HG03521 (cell line): Measurements from ENCODE around the gene MTMR4.
"Not testable (repeated sequence)": the region's sequence is repeated elsewhere in the genome, so short reads cannot be mapped to it uniquely, and the experiment has no call there.

Experiments used
- ATAC-seq: cut with Tn5 transposase; IDR thresholded peaks from one replicate; pipeline ENCODE4 v1.9.1; 2021; ENCODE audit warnings: mild to moderate bottlenecking, moderate library complexity; ENCODE audit not compliant: unreplicated experiment

Gene MTMR4

DNA sequence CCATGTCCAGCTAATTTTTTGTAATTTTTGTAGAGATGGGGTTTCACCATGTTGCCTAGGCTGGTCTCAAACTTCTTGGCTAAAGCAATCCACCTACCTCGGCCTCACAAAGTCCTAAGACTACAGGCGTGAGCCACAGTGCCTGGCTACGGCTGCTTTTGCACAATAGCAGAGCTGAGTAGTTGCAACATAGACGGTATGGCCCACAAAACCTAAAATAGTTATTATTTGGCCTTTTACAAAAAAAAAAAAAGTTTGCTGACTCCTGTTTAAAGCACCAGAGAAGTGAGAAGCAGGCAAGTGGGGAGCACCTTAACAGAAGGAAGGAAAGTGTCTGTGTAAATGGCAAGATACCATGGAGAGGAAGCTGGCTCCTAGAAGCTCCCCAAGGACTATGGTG lies 20.9 kb downstream of the MTMR4 start:
- ATAC-seq = no peak

DNA sequence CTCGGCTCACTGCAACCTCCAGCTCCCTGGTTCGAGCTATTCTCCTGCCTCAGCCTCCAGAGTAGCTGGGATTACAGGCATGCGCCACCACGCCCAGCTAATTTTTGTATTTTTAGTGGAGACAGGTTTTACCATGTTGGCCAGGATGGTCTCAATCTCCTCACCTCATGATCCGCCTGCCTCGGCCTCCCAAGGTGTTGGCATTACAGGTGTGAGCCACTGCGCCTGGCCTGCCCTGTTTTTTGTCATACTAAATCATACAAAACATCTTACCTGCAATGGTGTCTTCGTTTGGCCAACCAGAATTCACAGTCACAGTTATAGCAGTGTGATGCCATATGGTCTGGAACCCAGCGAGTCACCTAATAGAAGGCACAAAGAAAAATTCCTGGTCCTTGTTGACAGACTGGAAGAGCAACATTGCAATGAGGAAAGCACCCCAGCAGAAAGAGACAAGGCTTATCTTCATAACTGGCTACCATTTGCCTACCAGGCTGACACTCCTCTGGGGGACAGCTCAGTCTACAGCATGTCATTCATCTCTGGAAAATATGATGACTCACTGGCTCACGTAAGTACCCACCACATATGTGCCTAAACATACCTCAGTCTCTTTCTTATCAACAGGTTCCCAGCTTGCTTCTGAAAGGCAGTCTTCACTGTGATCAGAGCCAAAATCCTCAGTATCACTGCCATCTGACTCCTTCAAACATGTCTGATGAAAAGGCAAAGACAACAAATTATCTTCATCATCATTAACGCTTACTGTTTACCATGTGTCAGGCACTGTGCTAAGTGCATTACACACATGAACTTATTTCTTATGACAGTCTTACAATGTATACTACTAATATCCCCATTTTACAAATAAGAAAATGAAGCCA lies 22.0 kb downstream of the MTMR4 start:
- no peak for ATAC-seq

DNA sequence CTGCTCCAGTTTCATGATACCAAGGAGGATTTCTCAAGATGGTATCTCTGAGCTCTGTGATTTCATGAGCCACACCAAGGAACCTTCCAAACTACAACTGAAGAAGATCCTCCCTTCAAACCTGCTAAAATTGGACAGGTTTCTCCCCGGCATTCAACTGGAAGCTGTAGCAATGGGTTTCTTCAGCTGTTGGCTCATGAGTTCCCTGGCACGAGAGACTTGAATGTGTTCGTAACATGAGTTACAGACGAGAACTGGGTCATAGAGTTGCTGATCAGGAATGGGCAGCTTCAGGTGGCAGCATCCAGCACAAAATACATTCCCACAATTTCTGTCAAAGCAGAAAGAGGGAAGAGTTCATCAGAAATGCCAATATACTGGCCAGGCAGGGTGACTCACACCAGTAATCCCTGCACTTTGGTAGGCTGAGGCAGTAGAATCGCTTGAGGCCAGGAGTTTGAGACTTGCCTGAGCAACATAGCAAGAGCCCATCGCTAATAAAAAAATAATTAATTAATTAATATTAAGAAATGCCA lies 22.9 kb downstream of the MTMR4 start:
- ATAC-seq = no peak

DNA sequence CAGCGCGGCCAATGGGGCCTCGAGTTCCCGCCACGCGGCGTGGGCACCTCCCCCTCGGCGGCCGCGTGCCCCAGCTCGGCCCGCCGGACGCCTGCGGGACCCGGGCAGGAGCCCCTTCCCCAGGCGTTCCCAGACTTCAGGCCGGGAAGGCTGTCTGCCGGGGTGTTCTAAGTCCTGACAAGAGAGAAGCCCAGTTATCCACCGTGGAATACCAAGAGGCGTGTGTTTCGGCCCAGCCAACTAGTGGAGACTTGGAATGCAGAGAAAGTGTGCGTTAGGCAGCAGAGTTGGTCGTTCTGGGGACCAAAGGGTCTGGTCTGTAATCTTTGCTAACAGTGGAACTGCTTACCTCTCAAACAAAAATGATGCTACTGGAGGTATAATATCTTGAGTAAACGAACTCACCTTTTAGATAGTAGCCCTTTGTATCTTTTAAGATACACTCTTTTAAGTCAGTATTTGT lies 26.0 kb downstream of the MTMR4 start:
- no peak for ATAC-seq

DNA sequence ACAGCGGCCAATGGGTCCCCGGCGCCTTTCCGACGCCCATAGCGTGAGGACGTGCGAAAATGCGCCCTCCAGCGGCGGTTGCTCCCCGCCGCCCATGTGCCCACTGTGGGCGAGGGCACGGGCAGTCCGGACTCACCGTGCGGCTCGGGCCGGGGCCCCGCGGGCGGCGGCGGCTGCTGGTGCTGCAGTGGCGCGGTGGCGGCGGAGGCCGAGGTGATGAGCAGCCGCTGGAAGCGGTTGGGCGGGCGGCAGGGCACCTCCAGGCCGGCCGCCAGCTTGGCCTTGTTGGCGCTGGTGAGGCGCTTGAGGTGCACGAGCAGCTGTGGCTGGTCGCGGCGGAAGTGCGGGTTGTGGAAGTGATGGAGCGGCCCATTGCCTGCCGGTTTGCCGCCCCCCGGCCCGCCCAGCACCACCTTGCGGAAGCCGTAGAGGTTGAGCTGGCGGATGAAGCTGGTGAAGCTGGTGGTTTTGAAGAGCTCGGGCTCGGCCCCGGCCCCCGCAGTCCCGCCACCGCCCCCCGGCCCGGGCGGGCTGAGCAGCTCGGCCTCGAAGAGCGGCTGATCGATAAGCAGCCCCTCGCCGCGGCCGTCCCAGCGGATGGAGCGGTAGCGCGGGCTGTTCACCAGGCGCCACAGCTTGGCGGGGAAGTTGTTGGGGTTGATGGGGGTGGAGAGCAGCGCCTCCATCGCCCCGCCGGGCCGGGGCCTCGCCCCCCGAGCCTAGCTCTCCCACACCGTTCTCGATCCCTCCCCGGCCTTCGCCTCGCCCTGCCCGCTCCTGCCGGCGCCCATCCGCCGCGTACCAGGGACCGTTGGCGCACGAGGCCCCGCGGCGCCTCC lies 26.6 kb downstream of the MTMR4 start, which contains the start of gene HSF5:
HSF5 (minus strand) TSS at position 820 of the 839 bp plus-strand sequence; CDS start at position 686, 134 bp downstream.
- ATAC-seq = no peak

DNA sequence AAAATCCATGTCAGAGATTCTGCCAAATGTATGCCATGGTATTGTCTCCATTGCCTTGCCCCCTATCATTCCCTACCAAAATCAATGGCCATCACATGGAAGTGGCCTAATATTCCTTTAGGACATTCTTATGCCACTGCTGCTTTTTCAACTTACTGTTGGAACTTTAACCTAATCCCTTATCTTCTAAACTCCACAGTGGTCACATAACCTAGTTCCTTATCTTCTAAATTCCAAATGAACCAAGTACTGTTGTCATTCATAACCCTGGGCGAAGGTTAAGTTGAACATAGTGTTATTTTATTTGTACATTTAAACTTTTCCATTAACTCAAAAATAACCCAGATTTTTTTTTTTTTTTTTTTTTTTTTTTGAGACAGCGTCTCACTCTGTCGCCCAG lies 29.8 kb downstream of the MTMR4 start:
- ATAC-seq = no peak

DNA sequence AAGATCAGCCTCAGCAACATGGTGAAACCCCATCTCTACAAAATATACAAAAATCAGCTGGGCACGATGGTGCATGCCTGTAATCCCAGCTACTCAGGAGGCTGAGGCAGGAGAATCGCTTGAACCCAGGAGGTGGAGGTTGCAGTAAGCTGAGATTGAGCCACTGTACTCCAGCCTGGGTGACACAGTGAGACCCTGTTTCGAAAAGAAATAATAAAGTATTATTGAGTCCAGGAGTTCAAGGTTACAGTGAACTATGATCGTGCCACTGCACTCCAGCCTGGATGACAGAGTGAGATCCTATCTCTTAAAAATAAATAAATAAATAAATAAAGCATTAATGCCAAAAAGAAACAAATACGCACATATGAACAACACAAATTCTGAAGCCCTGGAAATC lies 32.6 kb downstream of the MTMR4 start:
- not testable (repeated sequence) for ATAC-seq

DNA sequence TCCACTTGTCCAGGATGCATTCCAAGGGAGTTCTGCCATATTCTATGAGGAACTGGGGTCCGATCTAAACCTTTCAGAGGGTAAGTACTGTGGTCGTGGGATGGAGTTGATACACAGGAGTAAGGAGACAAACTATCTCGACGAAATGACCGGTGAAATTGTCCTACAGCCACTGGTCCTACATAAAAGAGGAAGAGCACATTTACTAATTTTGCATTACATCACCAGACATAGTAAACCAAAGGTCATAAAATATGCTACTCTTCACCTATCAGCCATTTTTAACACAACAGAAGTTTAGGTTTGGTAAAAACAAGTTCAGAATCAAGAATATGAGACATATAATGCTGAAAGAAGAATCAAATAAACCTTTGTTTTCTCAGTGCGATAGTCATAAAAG lies 34.3 kb downstream of the MTMR4 start:
- no peak for ATAC-seq

DNA sequence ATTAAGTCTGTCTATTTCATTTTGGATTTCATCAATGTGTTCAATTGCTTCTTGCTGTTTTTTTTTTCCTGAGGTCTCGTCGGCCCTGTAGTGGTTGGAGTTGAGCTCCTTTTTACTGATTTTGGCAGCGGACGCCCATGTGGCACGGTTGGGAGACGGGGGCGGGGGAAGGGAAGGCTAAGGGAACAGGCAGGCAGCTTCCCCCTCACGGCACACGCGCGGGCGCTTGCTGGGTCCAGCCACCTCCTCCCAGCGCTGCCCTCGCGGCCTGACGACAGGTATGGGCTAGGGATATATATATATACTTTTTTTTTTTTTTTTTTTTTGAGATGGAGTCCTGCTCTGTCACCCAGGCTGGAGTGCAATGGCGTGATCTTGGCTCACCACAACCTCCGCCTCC lies 37.6 kb downstream of the MTMR4 start:
- no peak for ATAC-seq

DNA sequence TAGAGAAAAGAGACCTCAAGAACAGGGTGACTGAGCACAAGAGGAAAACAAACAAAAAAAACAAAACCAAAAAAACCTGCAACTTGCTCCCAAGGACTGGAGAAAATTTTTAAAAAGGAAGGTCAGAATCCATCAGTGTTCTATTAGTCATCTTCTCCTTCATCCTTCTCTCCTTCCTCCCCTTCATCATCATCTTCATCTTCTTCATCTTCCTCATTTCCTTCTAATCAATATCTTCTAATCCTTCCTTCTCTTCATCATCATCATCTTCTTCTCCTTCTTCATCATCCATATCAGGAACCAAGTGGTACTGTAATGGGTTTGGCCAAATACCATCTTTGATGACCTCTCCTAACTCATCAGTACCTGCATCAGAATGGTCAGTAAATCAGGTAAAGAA lies 38.5 kb downstream of the MTMR4 start:
- no peak for ATAC-seq

DNA sequence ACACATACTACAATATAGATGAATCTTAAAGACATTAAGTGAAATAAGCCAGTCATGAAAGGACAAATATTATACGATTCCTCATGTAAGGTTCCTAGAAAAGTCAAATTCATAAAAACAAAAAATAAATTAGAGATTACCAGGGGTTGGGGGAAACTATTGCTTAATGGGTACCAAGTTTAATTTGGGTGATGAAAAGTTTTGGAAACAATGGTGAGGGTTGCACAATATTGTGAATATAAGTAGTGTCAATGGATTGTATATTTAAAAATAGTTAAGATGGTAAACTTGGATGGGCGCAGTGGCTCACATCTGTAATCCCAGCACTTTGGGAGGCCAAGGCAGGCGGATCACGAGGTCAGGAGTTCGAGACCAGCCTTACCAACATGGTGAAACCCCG lies 44.1 kb downstream of the MTMR4 start:
- ATAC-seq = no peak

DNA sequence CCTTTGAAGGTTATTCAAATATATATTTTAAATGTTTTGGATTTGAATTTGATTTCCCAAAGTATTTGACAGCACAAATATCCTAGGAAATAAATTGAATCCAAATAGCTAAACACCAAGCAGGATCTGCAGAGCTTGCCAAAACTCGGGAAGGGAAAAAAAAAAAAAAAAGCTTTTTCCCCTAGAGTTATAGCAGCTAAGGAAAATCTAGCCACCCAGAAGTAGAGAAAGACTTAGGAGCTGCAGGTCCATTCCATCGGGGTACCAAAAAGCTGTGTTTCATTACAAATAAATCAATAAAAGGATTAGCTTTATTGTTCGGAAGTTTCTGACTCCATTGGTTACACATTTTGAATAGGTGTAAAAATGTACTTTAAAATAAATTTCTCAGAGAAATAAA lies 45.5 kb downstream of the MTMR4 start:
- ATAC-seq = no peak

DNA sequence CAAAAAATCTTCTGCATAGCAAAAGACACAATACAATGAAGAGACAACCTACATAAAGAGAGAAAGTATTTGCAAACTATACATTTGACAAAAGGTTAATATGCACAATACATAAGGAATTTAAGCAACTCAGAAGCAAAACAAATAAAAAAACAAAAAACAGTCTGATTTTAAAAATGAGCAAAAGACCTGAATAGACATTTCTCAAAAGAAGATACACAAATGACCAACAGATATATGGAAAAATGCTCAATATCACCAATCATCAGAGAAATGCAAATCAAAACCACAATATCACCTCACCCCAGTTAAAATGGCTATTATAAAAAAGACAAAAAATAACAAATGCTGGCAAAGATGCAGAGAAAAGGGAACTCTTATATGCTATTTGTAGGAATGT lies 58.9 kb downstream of the MTMR4 start:
- no peak for ATAC-seq

DNA sequence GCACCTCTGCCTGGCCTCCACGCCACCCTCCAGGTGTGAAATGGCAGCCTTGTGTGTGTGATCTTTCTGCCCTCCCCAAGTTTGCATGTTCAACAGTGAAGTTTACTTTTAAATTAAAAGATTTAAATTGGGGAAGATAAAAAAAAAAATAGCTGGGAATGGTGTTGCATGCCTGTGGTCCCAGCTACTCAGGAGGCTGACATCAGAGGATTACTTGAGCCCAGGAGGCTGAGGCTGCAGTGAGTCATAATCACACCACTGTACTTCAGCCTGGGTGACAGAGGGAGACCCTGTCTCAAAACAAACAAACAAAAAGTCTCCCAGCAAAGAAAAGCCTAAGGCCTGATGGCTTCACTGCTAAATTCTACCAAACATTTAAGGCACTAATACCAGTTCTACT lies 61.7 kb downstream of the MTMR4 start:
- no peak for ATAC-seq

DNA sequence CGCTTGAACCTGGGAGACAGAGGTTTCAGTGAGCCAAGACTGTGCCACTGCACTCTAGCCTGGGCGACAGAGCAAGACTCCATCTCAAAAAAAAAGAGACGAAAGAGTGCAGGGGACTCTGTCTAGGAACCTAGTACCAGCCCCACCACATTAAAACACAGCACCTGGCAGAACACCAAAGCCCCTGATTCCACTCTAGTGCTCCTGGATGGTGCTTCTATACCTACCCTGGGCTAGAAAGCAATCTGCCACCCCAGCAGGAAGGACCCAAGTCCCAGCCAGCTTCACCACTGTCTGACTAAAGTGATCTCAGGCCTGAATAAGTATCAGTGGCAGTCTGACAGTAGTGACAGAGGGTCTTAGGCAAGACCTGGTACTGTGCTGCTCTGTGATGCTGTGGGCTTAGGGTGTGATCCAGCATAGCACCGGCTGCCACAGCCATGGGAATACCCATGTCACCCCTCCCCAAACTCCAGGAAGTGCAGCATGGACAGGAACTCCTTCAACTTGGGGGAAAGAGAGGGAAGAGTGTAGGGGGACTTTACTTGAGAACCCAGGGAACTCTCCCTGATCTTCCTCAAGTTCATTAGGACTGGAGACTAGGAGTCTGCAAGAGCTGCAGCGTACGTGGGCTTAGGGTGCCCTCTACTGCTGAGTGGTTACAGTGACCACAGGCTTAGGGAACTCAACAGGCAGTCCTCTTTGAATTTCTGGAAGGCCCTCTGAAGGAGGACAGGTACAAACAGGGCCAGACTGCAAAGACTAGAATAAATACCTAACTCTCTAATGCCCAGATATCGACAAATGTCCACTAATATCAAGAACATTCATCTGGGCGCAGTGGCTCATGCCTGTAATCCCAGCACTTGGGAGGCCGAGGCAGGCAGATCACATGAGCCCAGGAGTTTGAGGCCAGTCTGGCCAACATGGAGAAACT lies 67.1 kb downstream of the MTMR4 start:
- no peak for ATAC-seq

DNA sequence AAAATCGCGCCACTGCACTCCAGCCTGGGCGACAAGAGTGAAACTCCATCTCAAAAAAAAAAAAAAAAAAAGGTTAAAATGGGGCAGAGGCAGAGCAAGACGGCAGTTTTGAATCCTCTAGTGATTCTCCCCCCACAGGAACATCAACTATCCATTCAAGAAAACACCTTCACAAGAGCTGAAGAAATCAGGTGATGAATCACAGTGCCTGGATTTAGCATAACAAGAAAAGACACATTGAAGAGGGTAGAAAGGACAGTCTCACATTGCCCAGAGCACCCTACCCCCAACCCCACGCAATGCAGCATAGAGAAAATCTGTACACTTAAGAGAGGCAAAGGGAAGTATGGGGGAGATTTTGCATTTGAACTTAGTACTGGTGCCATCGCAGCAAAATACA lies 68.4 kb downstream of the MTMR4 start:
- ATAC-seq = no peak
